ENCODE measurements around the gene ST3GAL2.
"Not testable (repeated sequence)": the region's sequence is repeated elsewhere in the genome, so short reads cannot be mapped to it uniquely, and the experiment has no call there.

ST3GAL2 gene

GRCh38 chr16:70383421-70383960, 55.4 kb downstream of the ST3GAL2 start:
- DNase-seq (ENCODE audit: low spot score): no peak

DNA sequence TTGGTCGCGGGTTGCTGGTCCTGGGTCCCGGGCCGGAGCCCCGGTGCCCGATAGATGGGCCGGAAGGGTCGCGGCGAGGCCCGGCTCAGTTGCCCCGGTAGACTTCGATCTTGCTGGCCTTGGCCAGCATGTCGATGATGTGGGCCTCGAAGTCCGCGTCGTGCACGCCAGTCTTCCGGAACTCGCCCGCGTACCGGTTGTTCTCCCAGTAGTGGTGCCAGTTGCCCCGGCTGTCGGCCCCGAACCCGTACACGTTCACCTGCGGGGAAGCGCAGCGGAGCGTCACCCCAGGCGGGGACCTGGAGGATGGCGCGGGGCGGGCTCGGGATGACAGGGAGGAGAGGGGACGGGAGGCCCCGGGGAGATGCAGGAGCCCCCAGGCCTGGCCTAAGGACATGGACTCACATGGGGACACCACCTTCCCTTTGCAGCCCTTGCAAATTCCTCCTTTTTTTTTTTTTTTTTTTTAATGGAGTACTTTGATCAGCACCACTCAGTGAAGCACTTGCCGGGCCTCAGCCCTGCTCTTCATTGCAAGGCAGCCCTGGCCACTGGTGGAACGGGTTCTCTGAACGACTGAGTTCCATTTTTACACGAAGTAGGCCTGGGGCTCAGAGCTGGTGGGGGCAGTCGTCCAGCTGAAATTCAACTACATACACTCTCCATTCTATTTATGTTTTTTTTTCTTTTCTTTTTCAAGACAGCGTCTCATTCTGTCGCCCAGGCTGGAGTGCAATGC, 57.1 kb downstream of the ST3GAL2 start:
- no peak for DNase-seq (ENCODE audit: low spot score)

DNA sequence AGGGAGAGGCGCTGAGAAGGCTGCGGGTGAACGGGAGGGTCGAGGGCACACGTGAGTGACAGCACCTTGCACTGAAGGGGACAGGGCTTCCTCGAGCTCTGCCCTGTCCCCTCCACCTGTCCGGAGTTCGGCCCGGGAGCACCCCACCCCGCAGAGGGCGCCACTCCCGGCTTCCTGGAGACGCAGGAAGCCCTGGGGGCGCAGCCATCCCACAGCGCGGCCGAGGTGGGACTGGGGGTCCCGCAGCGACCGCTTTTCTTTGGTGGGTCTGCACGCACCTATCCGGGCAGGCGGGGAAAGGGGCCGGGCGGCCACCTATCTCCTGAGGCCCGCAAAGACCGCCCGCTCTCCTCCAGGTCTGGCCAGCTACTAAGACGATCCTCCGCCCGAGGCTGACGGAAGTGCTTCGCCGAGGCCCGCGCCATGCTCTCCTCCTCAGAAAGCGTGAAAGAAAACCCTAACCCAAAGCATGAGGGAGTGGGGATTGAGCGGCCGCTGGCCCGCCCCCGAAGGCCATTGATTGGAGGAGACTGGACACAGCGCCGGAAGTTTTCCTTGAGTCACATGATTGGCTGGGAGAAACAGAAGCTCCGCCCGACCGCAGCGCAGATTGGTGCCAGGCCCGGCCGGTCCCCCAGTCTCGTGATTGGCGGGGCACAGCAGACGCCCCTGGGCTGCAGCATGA, 57.8 kb downstream of the ST3GAL2 start:
- DNase-seq (ENCODE audit: low spot score): no peak

DNA sequence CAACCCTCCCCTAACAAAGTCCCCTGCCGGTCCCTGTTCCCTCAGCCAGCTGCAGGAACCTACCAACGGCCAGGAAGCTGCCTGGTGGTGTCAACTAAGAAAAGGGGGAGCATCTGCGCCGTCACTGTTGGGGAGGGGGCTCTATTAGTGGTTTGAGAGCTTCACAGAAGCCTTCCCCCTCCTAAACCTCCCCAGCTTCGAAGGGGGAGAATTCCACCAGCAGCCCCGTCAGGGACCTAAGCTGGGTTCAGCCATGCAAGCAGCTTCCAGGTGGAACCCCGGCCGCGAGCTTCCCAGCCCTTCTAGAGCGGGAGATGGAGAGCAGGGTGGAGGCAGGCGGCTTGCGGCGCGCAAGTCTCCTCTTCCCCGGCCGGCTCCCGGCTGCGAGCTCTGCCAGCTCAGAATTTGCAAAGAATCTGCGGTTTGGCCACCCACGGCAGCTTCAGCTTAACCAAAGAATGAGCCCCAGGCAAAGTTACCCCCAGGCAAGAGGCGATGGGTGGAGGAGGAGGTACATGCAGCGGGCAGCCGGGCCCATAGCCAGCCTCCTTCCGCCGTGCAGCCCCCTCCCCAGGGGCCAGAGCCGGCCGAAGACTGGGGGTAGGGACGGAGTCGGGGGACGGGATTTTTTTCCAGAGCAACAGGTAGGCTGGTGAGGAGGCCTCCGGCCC, 58.5 kb downstream of the ST3GAL2 start:
- DNase-seq (ENCODE audit: low spot score): no peak

DNA sequence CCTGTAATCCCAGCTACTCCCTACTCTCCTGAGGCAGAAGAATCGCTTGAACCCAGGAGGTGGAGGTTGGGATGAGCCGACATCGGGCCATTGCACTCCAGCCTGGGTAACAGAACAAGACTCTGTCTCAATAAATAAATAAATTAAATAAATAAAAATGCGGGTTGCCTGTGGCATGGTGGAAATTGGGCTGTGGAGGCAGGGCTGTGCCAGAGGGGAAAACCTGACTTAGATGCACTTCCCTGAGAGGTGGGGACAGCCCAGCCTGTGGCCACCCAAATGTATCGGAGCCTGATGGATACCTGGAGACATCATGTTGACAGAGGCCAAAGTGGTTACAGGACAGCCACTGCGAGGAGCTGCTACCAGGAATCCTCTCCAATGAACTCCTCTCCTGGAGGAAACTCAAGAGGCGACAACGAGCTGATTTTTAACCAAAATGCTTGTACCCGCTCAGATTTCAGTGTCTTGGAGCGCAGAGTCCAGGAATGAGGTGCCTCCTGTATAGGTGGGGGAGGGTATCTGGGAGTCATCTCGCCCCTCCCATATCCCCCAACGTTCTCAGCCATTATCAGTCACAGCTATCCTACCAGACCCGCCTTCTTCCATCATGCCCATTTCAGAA, 59.9 kb downstream of the ST3GAL2 start:
- no peak for DNase-seq (ENCODE audit: low spot score)

DNA sequence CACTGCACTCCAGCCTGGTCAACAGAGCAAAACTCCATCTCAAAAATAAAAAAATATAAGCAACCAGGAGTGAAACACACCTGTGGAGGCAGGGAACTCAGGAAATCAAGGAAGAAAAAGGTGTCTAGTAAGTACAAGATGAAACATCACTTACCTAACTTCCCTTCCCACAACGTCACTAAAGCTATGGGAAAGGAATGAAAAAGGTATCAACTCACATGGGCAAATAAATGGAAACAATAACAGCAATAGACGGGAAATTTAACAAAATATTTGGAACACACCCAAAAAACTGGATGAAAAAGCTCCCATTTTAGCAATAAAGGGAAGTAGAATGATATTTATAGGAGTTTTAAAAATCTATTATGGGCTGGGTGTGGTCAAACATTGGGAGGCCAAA, 61.1 kb downstream of the ST3GAL2 start:
- no peak for DNase-seq (ENCODE audit: low spot score)

- no peak for DNase-seq (ENCODE audit: low spot score)
Observed at GRCh38 chr16:70375636-70376611, 63.0 kb downstream of the ST3GAL2 start.

DNA sequence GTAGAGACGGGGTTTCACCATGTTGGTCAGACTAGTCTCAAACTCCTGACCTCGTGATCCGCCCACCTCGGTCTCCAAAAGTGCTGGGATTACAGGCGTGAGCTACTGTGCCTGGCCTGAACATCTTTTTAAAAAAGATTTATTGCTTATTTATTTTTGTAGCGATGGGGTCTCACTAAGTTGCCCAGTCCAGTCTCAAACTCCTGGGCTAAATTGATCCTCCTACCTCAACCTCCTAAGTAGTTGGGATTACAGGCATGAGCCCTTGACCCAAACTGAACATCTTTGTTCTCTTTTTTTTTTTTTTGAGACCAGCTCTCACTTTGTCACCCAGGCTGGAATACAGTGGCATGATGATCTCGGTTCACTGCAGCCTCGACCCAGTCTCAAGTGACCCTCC, 64.7 kb downstream of the ST3GAL2 start:
- DNase-seq (ENCODE audit: low spot score): no peak

DNA sequence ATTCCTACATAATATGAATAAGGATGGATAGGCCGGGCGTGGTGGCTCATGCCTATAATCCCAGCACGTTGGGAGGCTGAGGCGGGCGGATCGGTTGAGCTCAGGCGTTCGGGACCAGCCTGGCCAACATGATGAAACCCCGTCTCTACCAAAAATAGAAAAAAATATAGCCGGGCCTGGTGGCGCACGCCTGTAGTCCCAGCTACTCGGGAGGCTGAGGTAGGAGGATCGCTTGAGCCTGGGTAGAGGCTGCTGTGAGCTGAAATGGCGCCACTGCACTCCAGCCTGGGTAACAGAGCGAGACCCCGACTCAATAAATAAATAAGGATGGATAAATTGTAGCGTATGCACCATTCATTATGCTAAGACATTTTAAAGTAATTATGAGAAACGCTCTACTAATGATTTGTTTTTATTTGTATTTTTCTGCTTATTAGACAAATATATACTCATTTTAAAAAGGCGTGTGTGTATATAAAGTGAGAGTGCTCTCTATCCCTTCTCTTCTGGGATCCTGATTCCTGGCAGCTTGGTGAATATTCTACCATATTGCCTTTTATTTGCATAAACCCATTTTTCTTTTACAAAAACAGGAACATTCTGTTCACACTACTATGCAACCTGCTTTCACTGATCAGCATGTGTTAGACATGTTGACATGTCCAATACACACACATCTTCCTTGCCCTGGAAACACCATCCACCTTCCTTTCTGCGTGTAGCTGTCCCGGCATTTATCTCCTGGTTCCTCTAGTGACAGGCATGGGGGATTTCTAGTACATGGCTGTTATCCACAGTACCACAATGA, 65.8 kb downstream of the ST3GAL2 start:
- DNase-seq (ENCODE audit: low spot score): no peak

- DNase-seq (ENCODE audit: low spot score): no peak
Observed at GRCh38 chr16:70370924-70371323, 68.0 kb downstream of the ST3GAL2 start.

DNA sequence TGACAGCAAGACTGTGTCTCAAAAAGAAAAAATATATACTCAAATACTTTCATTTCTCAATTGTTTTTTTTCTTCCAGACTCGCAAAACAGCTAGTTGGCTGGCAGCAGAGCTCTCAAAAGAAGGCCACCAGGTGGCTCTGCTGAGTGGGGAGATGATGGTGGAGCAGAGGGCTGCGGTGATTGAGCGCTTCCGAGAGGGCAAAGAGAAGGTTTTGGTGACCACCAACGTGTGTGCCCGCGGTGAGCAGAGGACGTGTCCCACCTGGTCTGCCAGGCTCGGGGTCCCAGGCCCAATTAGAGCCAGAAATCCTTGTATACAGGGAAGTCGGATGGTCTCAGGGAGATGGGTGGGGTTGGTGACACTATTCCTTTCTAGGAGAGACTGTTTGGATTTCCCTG, 68.8 kb downstream of the ST3GAL2 start:
- DNase-seq (ENCODE audit: low spot score): not testable (repeated sequence)

DNA sequence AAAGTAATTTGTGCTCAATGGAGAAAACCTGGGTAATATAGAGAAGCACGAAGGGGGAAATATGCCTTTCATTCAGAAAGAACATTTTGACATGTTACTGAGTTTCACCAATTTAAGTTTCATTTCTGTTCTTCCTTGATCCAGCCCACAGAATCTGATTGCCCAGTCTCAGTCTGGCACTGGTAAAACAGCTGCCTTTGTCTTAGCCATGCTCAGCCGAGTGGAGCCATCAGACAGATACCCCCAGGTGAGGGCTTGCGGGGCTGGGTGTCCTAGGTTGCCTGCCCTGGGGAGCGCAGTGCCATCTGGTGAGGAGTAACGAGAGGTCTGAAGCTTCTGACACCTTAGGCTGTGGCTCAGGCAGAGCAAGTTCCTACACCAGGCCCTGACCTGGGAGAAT, 74.5 kb downstream of the ST3GAL2 start:
- no peak for DNase-seq (ENCODE audit: low spot score)

DNA sequence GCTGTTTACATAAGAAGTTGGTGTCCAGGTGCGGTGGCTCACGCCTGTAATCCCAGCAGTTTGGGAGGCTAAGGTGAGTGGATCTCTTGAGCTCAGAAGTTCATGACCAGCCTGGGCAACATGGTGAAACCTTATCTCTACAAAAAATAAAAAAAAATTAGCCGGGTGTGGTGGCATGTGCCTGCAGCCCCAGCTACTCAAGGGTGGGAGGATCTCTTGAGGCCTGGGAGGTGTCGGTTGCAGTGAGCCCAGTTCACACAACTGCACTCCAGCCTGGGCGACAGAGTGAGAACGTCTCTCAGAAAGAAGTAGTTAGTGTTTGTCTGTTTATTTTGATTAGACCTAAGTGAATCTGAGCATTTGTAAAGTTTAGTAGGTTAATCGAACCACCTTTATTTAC, 79.3 kb downstream of the ST3GAL2 start:
- no peak for DNase-seq (ENCODE audit: low spot score)

GRCh38 chr16:70349783-70350182, 89.1 kb downstream of the ST3GAL2 start:
- DNase-seq (ENCODE audit: low spot score): no peak

GRCh38 chr16:70348991-70349390, 89.9 kb downstream of the ST3GAL2 start:
- DNase-seq (ENCODE audit: low spot score): no peak

- DNase-seq (ENCODE audit: low spot score): no peak
Observed at GRCh38 chr16:70345840-70346239, 93.1 kb downstream of the ST3GAL2 start.

GRCh38 chr16:70342016-70342415, 96.9 kb downstream of the ST3GAL2 start:
- DNase-seq (ENCODE audit: low spot score): no peak

GRCh38 chr16:70341600-70341999, 97.3 kb downstream of the ST3GAL2 start:
- no peak for DNase-seq (ENCODE audit: low spot score)

DNA sequence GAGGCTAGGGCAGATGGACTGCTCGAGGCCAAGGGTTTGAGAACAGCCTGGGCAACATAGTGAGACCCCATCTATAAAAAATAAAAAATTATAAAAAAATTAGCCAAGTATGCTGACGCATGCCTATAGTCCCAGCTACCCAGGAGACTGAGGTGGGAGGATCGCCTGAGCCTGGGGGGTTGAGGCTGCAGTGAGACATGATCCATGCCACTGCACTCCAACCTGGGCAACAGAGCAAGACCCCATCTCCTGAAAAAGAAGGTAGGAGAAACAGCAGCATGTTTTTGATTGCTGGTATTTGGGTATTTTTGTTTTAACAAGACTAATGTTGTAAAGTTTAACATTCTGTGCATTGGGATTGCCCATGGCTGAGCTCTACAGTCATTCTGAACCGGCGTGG, 101.1 kb downstream of the ST3GAL2 start:
- no peak for DNase-seq (ENCODE audit: low spot score)

DNA sequence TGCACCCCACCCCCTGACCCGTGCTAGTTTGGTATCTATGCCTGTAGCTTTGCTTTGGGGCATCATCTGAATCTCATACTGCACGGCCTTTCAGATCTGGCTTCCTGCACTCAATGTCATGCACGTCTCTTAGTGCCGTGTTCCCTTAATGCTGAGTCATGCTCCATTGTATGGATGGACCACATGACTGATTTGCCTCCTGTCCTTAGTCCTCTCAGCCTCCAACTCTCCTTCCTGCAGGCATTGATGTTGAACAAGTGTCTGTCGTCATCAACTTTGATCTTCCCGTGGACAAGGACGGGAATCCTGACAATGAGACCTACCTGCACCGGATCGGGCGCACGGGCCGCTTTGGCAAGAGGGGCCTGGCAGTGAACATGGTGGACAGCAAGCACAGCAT, 106.2 kb downstream of the ST3GAL2 start:
- not testable (repeated sequence) for DNase-seq (ENCODE audit: low spot score)

Data from HuH-7.5 (cell line).